GM21717 (cell line): Measurements from ENCODE around the gene LIPC.

Source experiments
- ATAC-seq: cut with Tn5 transposase; IDR thresholded peaks from one replicate; pipeline ENCODE4 v1.9.1; 2021; ENCODE audit warnings: mild to moderate bottlenecking, moderate library complexity; ENCODE audit not compliant: unreplicated experiment

LIPC gene

DNA sequence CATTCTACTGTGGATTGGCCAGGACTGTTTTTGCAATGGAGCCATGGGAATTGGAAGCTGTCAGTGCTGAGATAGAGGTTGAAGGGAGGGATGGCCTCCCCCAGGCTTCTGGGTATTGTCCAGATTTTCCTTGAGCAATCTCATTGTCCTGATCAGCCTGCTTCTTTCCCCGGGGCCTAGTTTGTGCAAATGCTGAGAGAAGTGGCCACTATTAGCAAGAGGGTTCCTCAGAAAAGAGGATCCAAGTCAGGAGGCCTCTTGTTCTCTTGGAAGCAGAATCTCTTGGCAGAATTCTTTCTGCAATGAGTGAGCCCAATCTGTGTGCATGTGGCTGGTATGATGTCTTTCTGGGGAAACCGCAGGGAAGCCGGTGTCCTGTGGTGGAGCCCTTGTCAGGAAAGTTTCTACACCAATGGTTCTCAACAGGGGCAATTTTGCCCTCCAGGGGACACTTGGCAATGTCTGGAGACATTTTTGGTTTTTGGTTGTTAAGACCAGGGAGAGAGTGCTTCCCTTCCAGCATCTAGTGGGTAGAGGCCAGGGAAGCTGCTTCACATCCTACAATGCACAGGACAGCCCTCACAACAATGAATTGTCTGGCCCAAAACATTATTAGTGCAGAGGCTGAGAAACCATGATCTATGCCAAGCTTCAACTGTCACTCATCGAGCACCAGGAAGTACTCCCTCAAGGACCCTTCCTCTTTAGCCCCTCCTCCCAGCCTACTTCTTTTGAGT is 2.0 kb downstream of the LIPC start:
- ATAC-seq, result no peak

DNA sequence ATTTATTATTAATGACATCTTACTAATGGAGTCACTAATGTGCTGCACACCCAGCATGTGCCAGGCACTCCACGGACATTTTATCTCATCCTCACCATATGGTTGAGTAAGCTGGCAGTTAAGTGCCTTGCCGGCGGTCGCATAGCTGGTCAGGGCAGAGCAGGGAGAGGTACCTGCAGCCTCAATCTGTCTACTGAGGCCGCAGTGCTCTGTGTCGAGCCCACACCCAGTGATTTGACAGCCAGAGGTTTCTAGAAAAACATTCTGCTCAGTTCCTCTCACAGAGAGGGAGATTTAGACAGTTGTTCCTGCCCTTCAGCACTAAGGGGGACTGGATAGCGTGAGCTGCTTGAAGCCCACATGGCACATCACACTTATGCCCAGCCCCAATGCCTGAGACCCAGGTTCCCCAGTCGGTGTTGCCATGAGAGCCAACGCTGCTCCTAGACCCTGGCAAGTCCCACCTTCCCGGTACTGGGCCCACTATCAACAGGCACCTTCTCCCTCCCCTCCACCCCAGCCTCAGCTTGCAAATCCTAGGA is 2.6 kb downstream of the LIPC start:
- ATAC-seq, result no peak

GRCh38 chr15:58436552-58436951 is 4.8 kb downstream of the LIPC start:
- no peak for ATAC-seq

GRCh38 chr15:58437531-58438105 is 5.8 kb downstream of the LIPC start:
- no peak for ATAC-seq

- no peak for ATAC-seq
Observed at GRCh38 chr15:58438111-58438510, 6.3 kb downstream of the LIPC start.

- ATAC-seq, result no peak
Observed at GRCh38 chr15:58438956-58439355, 7.2 kb downstream of the LIPC start.

- no peak for ATAC-seq
Observed at GRCh38 chr15:58440158-58440910, 8.5 kb downstream of the LIPC start.

GRCh38 chr15:58440922-58441321 is 9.1 kb downstream of the LIPC start:
- no peak for ATAC-seq

DNA sequence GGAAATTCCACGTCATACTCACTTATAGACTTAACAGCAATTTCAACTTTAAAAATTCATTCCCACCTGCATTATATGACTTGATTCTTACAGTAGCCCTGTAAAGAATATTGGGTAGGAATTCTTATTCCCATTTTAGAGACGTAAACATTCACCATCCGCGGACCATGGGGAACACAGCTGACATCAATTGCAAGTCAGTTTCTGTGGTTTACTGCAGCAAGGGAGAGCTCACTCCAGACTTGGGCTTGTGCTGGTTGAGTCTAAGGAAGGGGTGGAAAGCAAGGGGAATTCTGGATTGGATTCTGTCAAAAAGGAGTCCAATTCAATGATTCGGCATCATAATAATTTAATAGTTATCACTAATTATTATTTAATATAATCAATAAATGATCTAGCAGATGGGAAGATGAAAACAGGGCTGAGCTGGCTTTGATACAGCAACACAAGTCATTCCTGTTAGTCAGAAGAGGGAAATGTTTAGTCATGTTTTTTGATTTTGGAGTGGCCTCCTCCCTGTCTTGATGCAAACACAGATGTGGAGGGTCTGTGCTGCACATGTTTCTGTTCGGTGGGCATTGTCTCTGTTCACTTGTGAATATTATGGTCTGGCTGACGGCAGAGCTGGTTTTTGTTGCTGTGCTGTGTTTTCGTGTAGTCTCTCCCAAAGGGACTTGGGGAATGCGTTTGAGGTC is 9.7 kb downstream of the LIPC start:
- no peak for ATAC-seq

DNA sequence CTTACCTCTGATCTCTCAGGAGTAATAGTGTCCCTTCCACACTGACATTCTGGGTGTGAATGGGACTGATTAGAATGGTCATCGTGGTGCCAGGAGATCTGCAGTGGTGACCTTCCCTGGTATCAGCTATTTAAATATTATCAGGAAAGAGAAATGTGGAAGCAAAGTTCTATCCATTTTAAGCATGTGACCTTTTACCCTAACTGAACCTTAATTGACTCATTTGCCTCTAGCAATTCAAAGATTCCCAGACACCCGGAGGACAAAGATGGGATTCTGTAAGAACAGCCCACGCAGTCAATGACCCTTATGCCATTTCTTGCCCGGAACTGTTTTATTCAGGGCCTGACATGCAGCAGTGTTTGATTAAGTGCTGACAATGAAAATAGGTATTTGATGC is 10.3 kb downstream of the LIPC start:
- ATAC-seq, result no peak

DNA sequence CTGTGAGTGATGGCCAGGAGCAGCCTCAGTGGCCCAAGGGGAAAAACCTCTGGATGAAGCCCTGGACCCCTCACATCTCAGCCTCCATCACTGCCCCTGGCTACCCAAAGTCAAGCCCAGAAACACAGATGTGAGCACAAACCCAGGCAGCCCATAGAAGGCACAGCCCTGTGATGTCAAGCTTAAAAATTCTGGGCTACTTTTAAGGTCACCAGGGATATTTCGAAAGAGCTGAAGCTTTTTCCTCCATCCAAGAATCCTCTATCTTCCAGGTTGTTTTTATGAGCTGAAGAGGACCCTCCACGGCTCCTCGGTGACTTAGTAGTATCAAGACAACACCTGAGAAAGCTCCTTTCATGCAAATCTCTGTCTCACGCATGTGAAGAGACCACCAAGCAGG is 11.5 kb downstream of the LIPC start:
- ATAC-seq, result no peak

DNA sequence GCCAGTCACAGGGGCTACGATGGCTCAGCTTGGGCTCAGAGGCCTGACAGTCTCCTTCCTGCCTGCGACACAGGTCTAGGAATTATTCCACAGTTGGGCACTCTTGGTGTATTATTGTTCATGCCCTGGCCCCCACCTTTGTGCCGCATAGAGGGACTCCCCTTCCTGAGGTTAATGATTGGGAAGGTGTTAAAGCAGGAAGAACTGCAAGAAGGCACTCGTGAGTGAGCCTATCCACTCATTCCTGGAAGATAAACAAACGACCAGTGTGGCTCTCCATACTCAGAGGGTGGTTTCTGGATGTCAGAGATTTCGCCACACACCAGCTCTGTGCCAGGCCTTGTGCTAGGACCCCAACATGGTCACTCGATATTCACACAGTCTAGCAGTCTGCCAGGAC is 12.3 kb downstream of the LIPC start:
- no peak for ATAC-seq

DNA sequence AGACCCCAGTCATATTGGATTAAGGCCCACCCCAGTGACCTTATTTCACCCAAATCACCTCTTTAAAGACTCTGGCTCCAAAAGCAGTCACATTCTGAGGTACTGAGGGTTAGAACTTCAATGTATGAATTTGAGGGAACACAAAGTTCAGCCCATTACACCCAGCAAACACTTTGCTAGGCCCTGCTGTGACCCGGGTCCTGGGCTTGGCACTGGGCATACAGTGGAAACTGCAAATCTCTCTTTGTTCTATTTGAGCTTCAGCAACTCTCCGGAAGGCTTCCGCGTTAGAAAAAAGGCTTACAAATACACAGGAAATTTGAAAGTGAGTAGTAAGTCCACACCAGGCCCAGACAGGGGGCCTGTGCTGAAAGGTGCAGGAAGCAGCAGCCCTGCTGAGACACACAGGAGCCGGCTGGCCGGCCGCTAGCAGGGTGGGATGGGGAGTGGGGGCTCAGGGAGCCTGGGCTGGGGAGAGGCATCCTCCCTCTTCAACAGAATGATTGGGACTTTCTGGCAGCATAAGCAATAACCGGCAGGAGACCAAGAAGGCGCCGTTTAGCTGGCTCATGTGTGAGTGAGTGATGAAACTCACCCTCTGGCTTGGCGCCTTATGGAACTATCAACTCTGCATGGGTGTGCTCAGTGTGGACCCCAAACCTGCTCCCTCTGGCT is 13.0 kb downstream of the LIPC start:
- ATAC-seq, result no peak

GRCh38 chr15:58445865-58446264 is 14.1 kb downstream of the LIPC start:
- no peak for ATAC-seq

DNA sequence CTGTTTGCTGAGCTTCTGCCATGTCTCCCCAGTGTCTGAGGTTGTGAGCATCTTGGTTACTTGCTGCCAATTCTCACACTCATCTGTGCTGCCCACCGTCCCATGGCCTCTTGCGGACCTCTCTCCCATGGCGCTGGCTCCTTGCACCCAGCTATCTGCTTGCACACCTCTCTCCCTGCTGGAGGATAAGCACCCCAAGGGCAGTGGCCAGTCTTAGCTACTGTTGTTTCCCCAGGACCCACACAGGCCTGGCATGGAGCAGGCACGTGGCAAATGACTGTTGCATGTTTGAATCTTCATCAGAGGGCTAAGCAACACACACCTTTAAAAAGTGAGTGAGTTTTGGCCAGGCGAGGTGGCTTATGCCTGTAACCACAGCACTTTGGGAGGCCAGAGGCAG is 14.7 kb downstream of the LIPC start:
- ATAC-seq, result no peak

DNA sequence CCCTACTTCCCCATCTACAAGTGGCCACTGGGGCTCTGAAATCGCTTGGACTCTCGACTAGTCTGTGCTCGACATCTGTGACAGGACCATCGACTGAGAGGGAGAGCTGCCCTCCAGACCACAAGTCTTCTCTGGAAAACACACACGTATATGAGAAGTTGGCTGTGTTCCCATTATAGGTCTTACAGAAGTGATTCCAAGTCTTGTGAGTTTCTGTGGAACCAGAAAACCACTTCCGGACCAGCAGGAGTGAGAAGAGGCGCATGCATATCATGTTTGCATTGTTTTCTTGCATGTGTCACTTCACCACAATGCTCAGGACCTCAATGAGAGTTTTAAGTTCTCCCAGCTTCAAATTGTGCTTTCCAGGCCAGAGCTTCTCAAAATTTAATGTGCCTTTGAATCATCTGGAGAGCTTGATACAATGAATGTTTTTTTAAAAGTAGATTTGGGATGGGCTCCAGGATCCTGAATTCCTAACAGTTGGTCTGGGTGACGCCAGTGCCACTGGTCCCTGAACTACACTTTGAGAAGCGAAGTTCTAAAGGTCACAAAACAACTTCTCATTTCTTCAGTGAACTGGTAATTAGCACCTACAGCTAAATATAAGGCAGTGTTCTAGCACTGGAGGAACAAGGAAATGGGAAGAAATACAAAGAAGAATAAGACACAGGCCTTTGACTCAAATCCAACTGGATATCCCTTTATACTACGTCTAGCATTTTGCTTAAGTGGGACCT is 15.7 kb downstream of the LIPC start:
- no peak for ATAC-seq

DNA sequence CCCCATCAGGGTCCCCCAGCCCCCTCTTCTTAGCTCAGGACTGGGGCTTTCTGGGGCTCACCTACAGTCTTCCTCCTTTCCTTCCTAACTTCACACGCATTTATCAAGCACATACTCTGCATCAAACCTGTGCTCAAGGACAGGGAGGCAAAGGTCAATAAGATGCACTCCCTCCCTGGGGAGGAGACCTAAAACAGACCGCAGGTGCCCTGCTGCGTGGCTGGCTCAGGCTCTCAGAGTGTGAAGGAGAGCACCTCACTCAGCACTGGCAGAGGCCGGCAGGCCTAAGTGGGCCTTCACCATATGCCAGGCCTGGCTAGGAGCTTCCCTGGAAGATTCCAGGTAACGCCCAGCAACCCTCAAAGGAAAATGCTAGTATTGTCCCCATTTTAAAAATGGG is 16.5 kb downstream of the LIPC start:
- ATAC-seq, result no peak

- ATAC-seq, result no peak
Observed at GRCh38 chr15:58448906-58449305, 17.1 kb downstream of the LIPC start.

DNA sequence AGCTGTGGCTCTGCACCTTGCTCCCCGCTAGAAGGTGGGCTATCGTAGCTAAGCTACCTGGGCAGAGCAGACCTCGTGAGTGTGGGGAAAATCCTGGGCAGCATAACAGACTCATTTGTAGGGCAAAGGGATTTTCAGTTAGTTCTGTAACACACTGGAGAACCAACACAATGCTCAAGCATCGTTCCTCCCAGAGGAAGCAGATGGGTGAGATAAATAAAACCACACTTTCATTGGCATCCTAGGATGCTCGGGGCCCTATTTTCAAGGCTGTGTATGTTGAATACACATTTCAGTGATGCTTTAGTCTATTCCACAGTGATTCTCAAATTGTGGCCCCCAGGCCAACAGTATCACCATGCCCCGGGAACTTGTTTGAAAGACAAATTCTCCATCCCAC is 20.0 kb downstream of the LIPC start:
- no peak for ATAC-seq

- ATAC-seq, result no peak
Observed at GRCh38 chr15:58452775-58453174, 21.0 kb downstream of the LIPC start.
